ENCODE measurements around the gene TCF7L1. TPM values are rescaled to one million over a fixed set of nuclear protein-coding genes. Genes with fewer than 3 reads are reported as not detected.

The TCF7L1 gene
- total and polyA plus RNA-seq, 2 donors (not counting 3 experiments of a cell fraction or from before 2014, with no cell fraction given), result 9.6 to 17.4 TPM

GRCh38 chr2:85235281-85235680, 102.1 kb downstream of the TCF7L1 start:
- H4K20me1 ChIP-seq (replicated peaks; ENCODE audit: control insufficient read depth, extremely low read depth, insufficient read depth, low read length), result no peaks in the 10 kb centered on the region
- no peak overlapping the region for H3K4me2 ChIP-seq (ENCODE audit: insufficient read depth, low read length)
- no peaks in the 10 kb centered on the region for H3K27me3 ChIP-seq (ENCODE audit: control insufficient read depth in 2 of 2, insufficient read depth in 2 of 2, low read length in 2 of 2)
- dilution Hi-C loops (cut with MboI; ENCODE audit: extremely low pct_ligation_motif_present, low sequenced_read_pairs), result no loop called here
- H3K4me3 ChIP-seq (replicated peaks in 1 of 3; ENCODE audit: insufficient read depth in 1 of 3, low read depth in 1 of 3, low read length in 3 of 3), result no peak overlapping the region
- H3K4me1 ChIP-seq (ENCODE audit: control insufficient read depth, extremely low read depth, insufficient read depth, low read length), result peaks cover 3% of the 10 kb centered on the region
- no peaks in the 10 kb centered on the region for H3K9me1 ChIP-seq (replicated peaks; ENCODE audit: control insufficient read depth, extremely low read depth, insufficient read depth, low read length)
- POLR2A ChIA-PET, result no interaction called here
- no peaks in the 10 kb centered on the region for H3K9me3 ChIP-seq (replicated peaks; ENCODE audit: control insufficient read depth, insufficient read depth, low read length)
- TF ChIP-seq POLR2A (IDR thresholded peaks at IDR 0.05; ENCODE audit: low read depth, low read length) (no peak), POLR2AphosphoS5 (IDR thresholded peaks at IDR 0.05; ENCODE audit: insufficient read depth, low read depth, low read length) (no peak), JUN (IDR thresholded peaks at IDR 0.05; ENCODE audit: borderline replicate concordance, insufficient read depth, insufficient read length, low read depth) (no peak), MAX (IDR thresholded peaks at IDR 0.05; ENCODE audit: insufficient read depth, insufficient read length) (no peak), CTCF (IDR thresholded peaks at IDR 0.05; ENCODE audit: extremely low read depth in 1 of 2, insufficient read depth in 1 of 2, low read depth in 1 of 2, low read length in 2 of 2) (no peak), FOS (IDR thresholded peaks at IDR 0.05; ENCODE audit: borderline replicate concordance, insufficient read depth, low read length) (no peak), MYC (IDR thresholded peaks at IDR 0.05; ENCODE audit: low read depth, low read length) (no peak), GATA2 (IDR thresholded peaks at IDR 0.05; ENCODE audit: insufficient read depth, insufficient read length, low read depth, low read length) (no peak), EZH2 (IDR thresholded peaks at IDR 0.05; ENCODE audit: borderline replicate concordance, low read depth, low read length, severe bottlenecking) (no peak)
- H3K79me2 ChIP-seq (ENCODE audit: control insufficient read depth, insufficient read depth, low read length), result no peaks in the 10 kb centered on the region
- no peaks in the 10 kb centered on the region for H3K36me3 ChIP-seq (ENCODE audit: control insufficient read depth in 2 of 2, extremely low read depth in 1 of 2, insufficient read depth in 2 of 2, low read length in 2 of 2)
- no TSS peak for BruUV-seq (replicated peaks)
- intact Hi-C loops (cut with micrococcal nuclease), result no loop called here
- no peak for FAIRE-seq
- H3K27ac ChIP-seq (ENCODE audit: insufficient read depth, low read depth, low read length), result no peak overlapping the region
- H2AFZ ChIP-seq (ENCODE audit: low read depth, low read length), result no peak overlapping the region
- no peak for DNase-seq (ENCODE audit: low read depth, low spot score)
- CTCF ChIA-PET, result interaction anchor here (1.4 kb wide), 1 partner anchor 20 kb away, joined by 3 read pairs; no protein-coding TSS in a partner anchor
- no peak overlapping the region for H3K9ac ChIP-seq (replicated peaks; ENCODE audit: extremely low read depth, insufficient read depth, low read length)

Data from endothelial cell of umbilical vein (primary cell).